ENCODE data around the gene TNPO3.

TNPO3 gene

DNA sequence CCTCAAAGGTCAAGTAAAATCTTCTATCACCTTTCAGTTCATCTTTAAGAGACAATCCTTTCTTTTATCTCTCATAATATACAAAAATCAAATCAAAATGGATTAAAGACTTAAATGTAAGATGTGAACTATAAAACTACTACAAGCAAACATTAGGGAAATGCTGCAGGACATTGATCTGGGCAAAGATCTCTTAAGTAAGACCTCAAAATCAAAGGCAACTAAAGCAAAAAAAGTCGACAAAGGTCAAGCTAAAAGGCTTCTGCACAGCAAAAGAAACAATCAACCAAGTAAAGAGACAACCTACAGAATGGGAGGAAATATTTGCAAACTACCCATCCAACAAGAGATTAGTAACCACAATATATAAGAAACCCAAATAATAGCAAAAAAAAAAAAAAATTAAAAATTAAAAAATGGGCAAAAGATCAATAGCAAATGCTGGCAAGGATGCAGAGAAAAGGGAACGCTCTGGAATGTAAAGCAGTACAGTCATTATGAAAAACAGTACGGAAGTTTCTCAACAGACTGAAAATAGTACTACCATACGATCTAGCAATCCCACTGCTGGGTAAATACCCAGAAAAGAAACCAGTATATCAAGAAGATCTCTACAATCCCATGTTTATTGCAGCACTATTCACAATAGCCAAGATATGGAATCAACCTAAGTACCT is 41.7 kb downstream of the TNPO3 start:
- H4K20me1 ChIP-seq (ENCODE audit: insufficient read depth) = 0 out of 2 replicates have a peak, but pooled peaks cover 4% of the 10 kb centered on the region
- H3K4me1 ChIP-seq (ENCODE audit: low read depth, poor library complexity, severe bottlenecking) = no peaks in the 10 kb centered on the region
- H3K4me3 ChIP-seq (IDR thresholded peaks at IDR 0.05; ENCODE audit: insufficient read depth, low read depth, low read length) = no peak overlapping the region
- no peak overlapping the region for H3K27ac ChIP-seq
- TF ChIP-seq, protein P1, sequence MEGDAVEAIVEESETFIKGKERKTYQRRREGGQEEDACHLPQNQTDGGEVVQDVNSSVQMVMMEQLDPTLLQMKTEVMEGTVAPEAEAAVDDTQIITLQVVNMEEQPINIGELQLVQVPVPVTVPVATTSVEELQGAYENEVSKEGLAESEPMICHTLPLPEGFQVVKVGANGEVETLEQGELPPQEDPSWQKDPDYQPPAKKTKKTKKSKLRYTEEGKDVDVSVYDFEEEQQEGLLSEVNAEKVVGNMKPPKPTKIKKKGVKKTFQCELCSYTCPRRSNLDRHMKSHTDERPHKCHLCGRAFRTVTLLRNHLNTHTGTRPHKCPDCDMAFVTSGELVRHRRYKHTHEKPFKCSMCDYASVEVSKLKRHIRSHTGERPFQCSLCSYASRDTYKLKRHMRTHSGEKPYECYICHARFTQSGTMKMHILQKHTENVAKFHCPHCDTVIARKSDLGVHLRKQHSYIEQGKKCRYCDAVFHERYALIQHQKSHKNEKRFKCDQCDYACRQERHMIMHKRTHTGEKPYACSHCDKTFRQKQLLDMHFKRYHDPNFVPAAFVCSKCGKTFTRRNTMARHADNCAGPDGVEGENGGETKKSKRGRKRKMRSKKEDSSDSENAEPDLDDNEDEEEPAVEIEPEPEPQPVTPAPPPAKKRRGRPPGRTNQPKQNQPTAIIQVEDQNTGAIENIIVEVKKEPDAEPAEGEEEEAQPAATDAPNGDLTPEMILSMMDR (conservative IDR thresholded peaks at IDR 0.05; ENCODE audit: low read depth, low read length) = no peak
- H2AFZ ChIP-seq (ENCODE audit: low read depth) = no peak overlapping the region
- H3K79me2 ChIP-seq (ENCODE audit: insufficient read depth, low read depth) = peaks cover 41% of the 10 kb centered on the region
- no peak overlapping the region for H3K9ac ChIP-seq
- no peak overlapping the region for H3K4me2 ChIP-seq
- H3K27me3 ChIP-seq (ENCODE audit: insufficient read depth, low read depth) = no peaks in the 10 kb centered on the region
- peaks cover 17% of the 10 kb centered on the region; the same call in 1 of the 2 replicates for H3K36me3 ChIP-seq (ENCODE audit: insufficient read depth)

- Histone ChIP-seq H3K4me2 (no peak overlapping the region), H3K27ac (no peak overlapping the region), H3K4me3 (IDR thresholded peaks at IDR 0.05; ENCODE audit: insufficient read depth, low read depth, low read length) (no peak overlapping the region), H3K27me3 (ENCODE audit: insufficient read depth, low read depth) (no peaks in the 10 kb centered on the region), H3K4me1 (ENCODE audit: low read depth, poor library complexity, severe bottlenecking) (no peaks in the 10 kb centered on the region), H2AFZ (ENCODE audit: low read depth) (no peak overlapping the region), H3K9ac (no peak overlapping the region), H3K79me2 (ENCODE audit: insufficient read depth, low read depth) (peaks cover 41% of the 10 kb centered on the region), H4K20me1 (ENCODE audit: insufficient read depth) (0 out of 2 replicates have a peak, but pooled peaks cover 4% of the 10 kb centered on the region), H3K36me3 (ENCODE audit: insufficient read depth) (peaks cover 17% of the 10 kb centered on the region; the same call in 1 of the 2 replicates)
- TF ChIP-seq, protein P1 (conservative IDR thresholded peaks at IDR 0.05; ENCODE audit: low read depth, low read length) = no peak
These were observed 42.3 kb downstream of the TNPO3 start for GRCh38 chr7:129012641-129013040.

DNA sequence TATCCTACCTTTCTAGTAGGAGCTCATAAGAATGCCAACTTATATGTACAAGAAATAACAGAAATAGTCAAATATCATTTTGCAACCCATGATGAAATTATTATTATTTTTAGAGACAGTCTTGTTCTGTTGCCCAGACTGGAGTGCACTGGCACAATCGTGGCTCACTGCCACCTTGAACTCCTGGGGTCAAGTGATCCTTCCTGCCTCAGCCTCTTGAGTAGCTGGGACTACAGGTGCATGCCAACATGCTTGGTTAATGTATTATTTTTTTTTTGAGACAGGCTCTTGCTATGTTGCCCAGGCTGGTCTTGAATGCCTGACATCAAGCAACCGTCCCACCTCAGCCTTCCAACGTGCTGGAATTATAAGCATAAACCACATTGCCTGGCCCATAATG is 44.8 kb downstream of the TNPO3 start:
- peaks cover 54% of the 10 kb centered on the region for H3K79me2 ChIP-seq (ENCODE audit: insufficient read depth, low read depth)
- TF ChIP-seq, protein P1 (conservative IDR thresholded peaks at IDR 0.05; ENCODE audit: low read depth, low read length) = no peak
- no peak overlapping the region for H3K4me3 ChIP-seq (IDR thresholded peaks at IDR 0.05; ENCODE audit: insufficient read depth, low read depth, low read length)
- no peaks in the 10 kb centered on the region for H3K4me1 ChIP-seq (ENCODE audit: low read depth, poor library complexity, severe bottlenecking)
- H3K4me2 ChIP-seq = no peak overlapping the region
- H4K20me1 ChIP-seq (ENCODE audit: insufficient read depth) = 0 out of 2 replicates have a peak, but pooled peaks cover 4% of the 10 kb centered on the region
- H3K9ac ChIP-seq = no peak overlapping the region
- no peak overlapping the region for H3K27ac ChIP-seq
- H3K36me3 ChIP-seq (ENCODE audit: insufficient read depth) = peaks cover 13% of the 10 kb centered on the region; the same call in 1 of the 2 replicates
- no peak overlapping the region for H2AFZ ChIP-seq (ENCODE audit: low read depth)
- no peaks in the 10 kb centered on the region for H3K27me3 ChIP-seq (ENCODE audit: insufficient read depth, low read depth)

GRCh38 chr7:129009437-129009836 is 45.5 kb downstream of the TNPO3 start:
- 0 out of 2 replicates have a peak, but pooled peaks cover 4% of the 10 kb centered on the region for H4K20me1 ChIP-seq (ENCODE audit: insufficient read depth)
- no peak overlapping the region for H3K9ac ChIP-seq
- H3K4me1 ChIP-seq (ENCODE audit: low read depth, poor library complexity, severe bottlenecking) = no peaks in the 10 kb centered on the region
- H3K79me2 ChIP-seq (ENCODE audit: insufficient read depth, low read depth) = peaks cover 54% of the 10 kb centered on the region
- H3K4me2 ChIP-seq = no peak overlapping the region
- TF ChIP-seq, protein P1 (conservative IDR thresholded peaks at IDR 0.05; ENCODE audit: low read depth, low read length) = no peak
- H2AFZ ChIP-seq (ENCODE audit: low read depth) = no peak overlapping the region
- no peak overlapping the region for H3K4me3 ChIP-seq (IDR thresholded peaks at IDR 0.05; ENCODE audit: insufficient read depth, low read depth, low read length)
- no peak overlapping the region for H3K27ac ChIP-seq
- H3K27me3 ChIP-seq (ENCODE audit: insufficient read depth, low read depth) = no peaks in the 10 kb centered on the region
- peaks cover 11% of the 10 kb centered on the region; the same call in 1 of the 2 replicates for H3K36me3 ChIP-seq (ENCODE audit: insufficient read depth)

All from KMS-11 (cell line).